ENCODE results near the gene RNASE13. TPM values are rescaled to one million over a fixed set of nuclear protein-coding genes. Genes with fewer than 3 reads are reported as not detected.

The RNASE13 gene
- total RNA-seq, 1 experiment from 2014 or later = 0.15 TPM

- H3K9me2 ChIP-seq (ENCODE audit: insufficient read depth) = no peaks in the 10 kb centered on the region
- POLR2A ChIA-PET = no interaction called here
- no peak overlapping the region for H3K9ac ChIP-seq (ENCODE audit: low read length)
- no peaks in the 10 kb centered on the region for H4K20me1 ChIP-seq (ENCODE audit: insufficient read depth)
- RAD21 ChIA-PET (ENCODE audit: low non-redundant PET in 1 of 2, low total read pairs in 2 of 2, uncharacterized antibody in 2 of 2, unreplicated experiment in 2 of 2) = no interaction called here
- H3K27ac ChIP-seq (ENCODE audit: low read depth, low read length) = no peak overlapping the region
- H3K36me3 ChIP-seq (ENCODE audit: control insufficient read depth in 1 of 2, insufficient read depth in 2 of 2, low read length in 2 of 2) = peaks cover 33 to 47% of the 10 kb centered on the region in 2 experiments; a peak in 3 of 4 replicates
- no peak for ATAC-seq
- no peak overlapping the region for H3K4me3 ChIP-seq (replicated peaks in 1 of 2; ENCODE audit: low read depth in 1 of 2, low read length in 2 of 2)
- H3K27me3 ChIP-seq (ENCODE audit: insufficient read depth, low read length) = no peaks in the 10 kb centered on the region
- no peak overlapping the region for H3K4me2 ChIP-seq (ENCODE audit: low read length)
- no peaks in the 10 kb centered on the region for H3K9me3 ChIP-seq (ENCODE audit: control insufficient read depth in 1 of 2, insufficient read depth in 1 of 2, low read depth in 1 of 2, low read length in 2 of 2)
- intact Hi-C loops (cut with micrococcal nuclease) = no loop called here
- no peak for DNase-seq (ENCODE audit: low read depth, low spot score)
- no peak overlapping the region for H2AFZ ChIP-seq (ENCODE audit: low read depth, low read length, poor library complexity, severe bottlenecking)
- TF ChIP-seq, protein P1, sequence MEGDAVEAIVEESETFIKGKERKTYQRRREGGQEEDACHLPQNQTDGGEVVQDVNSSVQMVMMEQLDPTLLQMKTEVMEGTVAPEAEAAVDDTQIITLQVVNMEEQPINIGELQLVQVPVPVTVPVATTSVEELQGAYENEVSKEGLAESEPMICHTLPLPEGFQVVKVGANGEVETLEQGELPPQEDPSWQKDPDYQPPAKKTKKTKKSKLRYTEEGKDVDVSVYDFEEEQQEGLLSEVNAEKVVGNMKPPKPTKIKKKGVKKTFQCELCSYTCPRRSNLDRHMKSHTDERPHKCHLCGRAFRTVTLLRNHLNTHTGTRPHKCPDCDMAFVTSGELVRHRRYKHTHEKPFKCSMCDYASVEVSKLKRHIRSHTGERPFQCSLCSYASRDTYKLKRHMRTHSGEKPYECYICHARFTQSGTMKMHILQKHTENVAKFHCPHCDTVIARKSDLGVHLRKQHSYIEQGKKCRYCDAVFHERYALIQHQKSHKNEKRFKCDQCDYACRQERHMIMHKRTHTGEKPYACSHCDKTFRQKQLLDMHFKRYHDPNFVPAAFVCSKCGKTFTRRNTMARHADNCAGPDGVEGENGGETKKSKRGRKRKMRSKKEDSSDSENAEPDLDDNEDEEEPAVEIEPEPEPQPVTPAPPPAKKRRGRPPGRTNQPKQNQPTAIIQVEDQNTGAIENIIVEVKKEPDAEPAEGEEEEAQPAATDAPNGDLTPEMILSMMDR (IDR thresholded peaks at IDR 0.05 in 2 of 3, conservative IDR thresholded peaks at IDR 0.05 in 1 of 3; ENCODE audit: borderline replicate concordance in 1 of 3, insufficient read depth in 1 of 3, low read depth in 2 of 3, low read length in 2 of 3) = no peak
- no peak for TF ChIP-seq SP1 (IDR thresholded peaks at IDR 0.05; ENCODE audit: low read depth)
- no peak for TF ChIP-seq ZNF274 (IDR thresholded peaks at IDR 0.05; ENCODE audit: low read depth, low read length)
- no peak for TF ChIP-seq EZH2phosphoT487 (IDR thresholded peaks at IDR 0.05; ENCODE audit: borderline replicate concordance)
- no peak for TF ChIP-seq ATF3 (IDR thresholded peaks at IDR 0.05)
- no peak for TF ChIP-seq TCF7L2 (IDR thresholded peaks at IDR 0.05; ENCODE audit: borderline replicate concordance, extremely low read depth, insufficient read depth, insufficient read length)
- no peak for TF ChIP-seq SIN3A (IDR thresholded peaks at IDR 0.05; ENCODE audit: low read depth)
- no peak for TF ChIP-seq FOSL1 (IDR thresholded peaks at IDR 0.05; ENCODE audit: low read depth)
- no peak for TF ChIP-seq MAX (IDR thresholded peaks at IDR 0.05)
- TF ChIP-seq EGR1 (IDR thresholded peaks at IDR 0.05; ENCODE audit: low read depth) = no peak
- no peak for TF ChIP-seq RAD21 (IDR thresholded peaks at IDR 0.05; ENCODE audit: low read depth)
- no peak for TF ChIP-seq POLR2AphosphoS5 (IDR thresholded peaks at IDR 0.05; ENCODE audit: low read depth, low read length)
- TF ChIP-seq JUND (IDR thresholded peaks at IDR 0.05) = no peak
- no peak for TF ChIP-seq CEBPB (IDR thresholded peaks at IDR 0.05; ENCODE audit: low read depth)
- no peak for TF ChIP-seq CBX3 (IDR thresholded peaks at IDR 0.05; ENCODE audit: low read depth)
- TF ChIP-seq ELF1 (IDR thresholded peaks at IDR 0.05; ENCODE audit: borderline replicate concordance, low read depth) = no peak
- H3K4me1 ChIP-seq (ENCODE audit: control insufficient read depth in 1 of 2, insufficient read depth in 2 of 2, low read length in 2 of 2) = peaks cover 7 to 13% of the 10 kb centered on the region in 2 experiments; a peak in 3 of 4 replicates
- peaks cover 17% of the 10 kb centered on the region for H3K79me2 ChIP-seq (ENCODE audit: insufficient read depth, low read length)
- CTCF ChIA-PET = interaction anchor here (0.9 kb wide), 1 partner anchor 11 kb away, joined by 3 read pairs; no protein-coding TSS in a partner anchor
- BruUV-seq (replicated peaks) = no TSS peak
Observed at GRCh38 chr14:20996521-20996920, 38.1 kb downstream of the RNASE13 start.
